NCI-H2081 (cell line): ENCODE data around the gene ZAP70.

Experiments used
- DNase-seq, 2 experiments: peaks; one replicate each; lab custom pipeline; 2025; lab: John Stamatoyannopoulos, UW

ZAP70 gene

GRCh38 chr2:97752342-97753334 is 39.3 kb downstream of the ZAP70 start:
- no peak for DNase-seq

GRCh38 chr2:97754690-97755346 is 41.4 kb downstream of the ZAP70 start:
- DNase-seq: no peak

- no peak for DNase-seq
Observed at GRCh38 chr2:97755491-97755890, 42.1 kb downstream of the ZAP70 start.

- no peak for DNase-seq
Observed at GRCh38 chr2:97757062-97757461, 43.7 kb downstream of the ZAP70 start.

GRCh38 chr2:97758131-97758705 is 44.8 kb downstream of the ZAP70 start:
- no peak for DNase-seq

GRCh38 chr2:97759727-97760407 is 46.5 kb downstream of the ZAP70 start:
- DNase-seq: no peak

GRCh38 chr2:97760480-97761049 is 47.2 kb downstream of the ZAP70 start:
- no peak for DNase-seq

GRCh38 chr2:97761192-97761591 is 47.8 kb downstream of the ZAP70 start:
- DNase-seq: no peak

- DNase-seq: no peak
Observed at GRCh38 chr2:97763176-97763845, 49.9 kb downstream of the ZAP70 start.

- no peak for DNase-seq
Observed at GRCh38 chr2:97764559-97765263, 51.3 kb downstream of the ZAP70 start.

GRCh38 chr2:97765933-97766332 is 52.6 kb downstream of the ZAP70 start:
- DNase-seq: no peak

- no peak for DNase-seq
Observed at GRCh38 chr2:97766567-97766966, 53.2 kb downstream of the ZAP70 start.

GRCh38 chr2:97769308-97769707 is 55.9 kb downstream of the ZAP70 start:
- no peak for DNase-seq

- no peak for DNase-seq
Observed at GRCh38 chr2:97769711-97770110, 56.3 kb downstream of the ZAP70 start.

- no peak for DNase-seq
Observed at GRCh38 chr2:97770445-97770844, 57.1 kb downstream of the ZAP70 start.

GRCh38 chr2:97774425-97774824 is 61.0 kb downstream of the ZAP70 start:
- no peak for DNase-seq

- no peak for DNase-seq
Observed at GRCh38 chr2:97775074-97775473, 61.7 kb downstream of the ZAP70 start.

GRCh38 chr2:97779141-97779540 is 65.8 kb downstream of the ZAP70 start:
- DNase-seq: no peak

- DNase-seq: peak; percentile 64 to 75
Observed at GRCh38 chr2:97781981-97782380, 68.6 kb downstream of the ZAP70 start.

- DNase-seq: no peak
Observed at GRCh38 chr2:97784953-97785352, 71.6 kb downstream of the ZAP70 start.

- no peak for DNase-seq
Observed at GRCh38 chr2:97785818-97786217, 72.4 kb downstream of the ZAP70 start.
